ENCODE results near the gene IRS2. TPM values are rescaled to one million over a fixed set of nuclear protein-coding genes. Genes with fewer than 3 reads are reported as not detected.

The IRS2 gene
- total RNA-seq, 1 experiment from 2014 or later = 9.2 TPM

GRCh38 chr13:109718726-109719125 is 67.7 kb downstream of the IRS2 start:
- no peak overlapping the region for H3K9ac ChIP-seq (ENCODE audit: low read length)
- no peak for ATAC-seq
- BruUV-seq (replicated peaks) = no TSS peak
- no peaks in the 10 kb centered on the region for H3K4me1 ChIP-seq (ENCODE audit: control insufficient read depth in 1 of 2, insufficient read depth in 2 of 2, low read length in 2 of 2)
- ChIA-PET POLR2A (no interaction called here), CTCF (no interaction called here), RAD21 (ENCODE audit: low non-redundant PET in 1 of 2, low total read pairs in 2 of 2, uncharacterized antibody in 2 of 2, unreplicated experiment in 2 of 2) (no interaction called here)
- intact Hi-C loops (cut with micrococcal nuclease) = no loop called here
- H3K9me3 ChIP-seq (ENCODE audit: control insufficient read depth in 1 of 2, insufficient read depth in 1 of 2, low read depth in 1 of 2, low read length in 2 of 2) = no peaks in the 10 kb centered on the region
- no peak overlapping the region for H3K4me3 ChIP-seq (replicated peaks in 1 of 2; ENCODE audit: low read depth in 1 of 2, low read length in 2 of 2)
- H3K36me3 ChIP-seq (ENCODE audit: control insufficient read depth in 1 of 2, insufficient read depth in 2 of 2, low read length in 2 of 2) = no peaks in the 10 kb centered on the region
- H3K4me2 ChIP-seq (ENCODE audit: low read length) = no peak overlapping the region
- no peaks in the 10 kb centered on the region for H3K27me3 ChIP-seq (ENCODE audit: insufficient read depth, low read length)
- no peaks in the 10 kb centered on the region for H4K20me1 ChIP-seq (ENCODE audit: insufficient read depth)
- H3K9me2 ChIP-seq (ENCODE audit: insufficient read depth) = no peaks in the 10 kb centered on the region
- H2AFZ ChIP-seq (ENCODE audit: low read depth, low read length, poor library complexity, severe bottlenecking) = no peak overlapping the region
- no peak overlapping the region for H3K27ac ChIP-seq (ENCODE audit: low read depth, low read length)
- H3K79me2 ChIP-seq (ENCODE audit: insufficient read depth, low read length) = no peaks in the 10 kb centered on the region
- DNase-seq (ENCODE audit: low read depth, low spot score) = no peak
- TF ChIP-seq YY1 (IDR thresholded peaks at IDR 0.05; ENCODE audit: extremely low read depth, insufficient replicate concordance, low read depth, low read length) (no peak), REST (IDR thresholded peaks at IDR 0.05; ENCODE audit: low read depth) (no peak), ATF3 (IDR thresholded peaks at IDR 0.05) (no peak), FOSL1 (IDR thresholded peaks at IDR 0.05; ENCODE audit: low read depth) (no peak), JUND (IDR thresholded peaks at IDR 0.05) (no peak)

GRCh38 chr13:109717686-109718085 is 68.7 kb downstream of the IRS2 start:
- CTCF ChIA-PET = no interaction called here
- intact Hi-C loops (cut with micrococcal nuclease) = no loop called here
- Histone ChIP-seq H3K4me1 (ENCODE audit: control insufficient read depth in 1 of 2, insufficient read depth in 2 of 2, low read length in 2 of 2) (no peaks in the 10 kb centered on the region), H3K4me2 (ENCODE audit: low read length) (no peak overlapping the region), H3K4me3 (replicated peaks in 1 of 2; ENCODE audit: low read depth in 1 of 2, low read length in 2 of 2) (no peak overlapping the region), H3K79me2 (ENCODE audit: insufficient read depth, low read length) (no peaks in the 10 kb centered on the region), H3K27ac (ENCODE audit: low read depth, low read length) (no peak overlapping the region), H3K9me3 (ENCODE audit: control insufficient read depth in 1 of 2, insufficient read depth in 1 of 2, low read depth in 1 of 2, low read length in 2 of 2) (no peaks in the 10 kb centered on the region), H3K9ac (ENCODE audit: low read length) (no peak overlapping the region), H3K27me3 (ENCODE audit: insufficient read depth, low read length) (no peaks in the 10 kb centered on the region), H3K9me2 (ENCODE audit: insufficient read depth) (no peaks in the 10 kb centered on the region), H3K36me3 (ENCODE audit: control insufficient read depth in 1 of 2, insufficient read depth in 2 of 2, low read length in 2 of 2) (no peaks in the 10 kb centered on the region), H2AFZ (ENCODE audit: low read depth, low read length, poor library complexity, severe bottlenecking) (no peak overlapping the region), H4K20me1 (ENCODE audit: insufficient read depth) (no peaks in the 10 kb centered on the region)
- no peak for DNase-seq (ENCODE audit: low read depth, low spot score)
- RAD21 ChIA-PET (ENCODE audit: low non-redundant PET in 1 of 2, low total read pairs in 2 of 2, uncharacterized antibody in 2 of 2, unreplicated experiment in 2 of 2) = no interaction called here
- ATAC-seq = no peak
- POLR2A ChIA-PET = no interaction called here
- BruUV-seq (replicated peaks) = no TSS peak
- TF ChIP-seq SP1 (IDR thresholded peaks at IDR 0.05; ENCODE audit: low read depth) = no peak
- TF ChIP-seq ZBTB33 (IDR thresholded peaks at IDR 0.05; ENCODE audit: extremely low read depth, insufficient replicate concordance, low read length) = no peak
- TF ChIP-seq ATF3 (IDR thresholded peaks at IDR 0.05) = no peak
- no peak for TF ChIP-seq POLR2A (IDR thresholded peaks at IDR 0.05; ENCODE audit: borderline replicate concordance, extremely low read depth, insufficient read depth, insufficient read length)
- TF ChIP-seq JUND (IDR thresholded peaks at IDR 0.05) = no peak
- TF ChIP-seq CTCF (IDR thresholded peaks at IDR 0.05 in 2 of 3, conservative IDR thresholded peaks at IDR 0.05 in 1 of 3; ENCODE audit: borderline replicate concordance in 1 of 3, insufficient read depth in 1 of 3, low read depth in 2 of 3, low read length in 2 of 3) = no peak
- TF ChIP-seq YY1 (IDR thresholded peaks at IDR 0.05; ENCODE audit: extremely low read depth, insufficient replicate concordance, low read depth, low read length) = no peak
- TF ChIP-seq SIN3A (IDR thresholded peaks at IDR 0.05; ENCODE audit: low read depth) = no peak
- TF ChIP-seq SRF (IDR thresholded peaks at IDR 0.05; ENCODE audit: low read depth) = no peak
- no peak for TF ChIP-seq TCF7L2 (IDR thresholded peaks at IDR 0.05; ENCODE audit: borderline replicate concordance, extremely low read depth, insufficient read depth, insufficient read length)
